HuH-7.5 (cell line): Measurements from ENCODE around the gene PAQR6.
"Not testable (repeated sequence)": the region's sequence is repeated elsewhere in the genome, so short reads cannot be mapped to it uniquely, and the experiment has no call there.

Experiments
- DNase-seq: peaks from one replicate; pipeline ENCODE4 v3.0.0; 2011; ENCODE audit warnings: low spot score

PAQR6 gene

DNA sequence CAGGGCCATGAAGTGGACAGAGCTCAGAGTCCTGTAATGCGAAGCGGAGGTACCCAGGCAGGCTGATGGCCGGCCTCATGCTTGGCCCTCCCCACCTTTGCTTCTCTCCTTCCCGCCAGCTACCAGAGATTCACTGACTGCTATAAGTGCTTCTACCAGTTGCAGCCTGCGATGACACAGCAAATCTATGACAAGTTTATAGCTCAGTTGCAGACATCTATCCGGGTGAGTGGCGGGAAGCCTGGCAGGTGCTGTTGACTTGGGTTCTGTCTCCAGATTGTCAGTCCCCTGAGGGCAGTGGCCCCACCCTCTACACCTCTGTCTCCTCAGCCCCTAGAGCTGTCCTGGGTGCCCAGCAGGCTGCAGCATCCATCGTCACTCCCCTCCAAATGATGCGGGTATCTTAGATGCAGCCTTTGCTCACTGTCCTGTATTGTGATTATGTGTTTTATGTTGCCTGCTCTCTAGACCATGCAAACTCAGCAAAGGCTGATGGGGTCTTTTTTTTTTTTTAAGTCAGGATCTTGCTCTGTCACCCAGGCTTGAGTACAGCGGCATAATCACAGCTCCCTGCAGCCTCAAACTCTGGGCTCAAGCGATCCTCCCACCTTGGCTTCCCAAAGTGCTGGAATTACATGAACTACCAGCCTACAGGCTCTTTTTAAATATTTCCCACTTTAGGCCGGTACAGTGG is 15.5 kb downstream of the PAQR6 start:
- DNase-seq, result no peak

DNA sequence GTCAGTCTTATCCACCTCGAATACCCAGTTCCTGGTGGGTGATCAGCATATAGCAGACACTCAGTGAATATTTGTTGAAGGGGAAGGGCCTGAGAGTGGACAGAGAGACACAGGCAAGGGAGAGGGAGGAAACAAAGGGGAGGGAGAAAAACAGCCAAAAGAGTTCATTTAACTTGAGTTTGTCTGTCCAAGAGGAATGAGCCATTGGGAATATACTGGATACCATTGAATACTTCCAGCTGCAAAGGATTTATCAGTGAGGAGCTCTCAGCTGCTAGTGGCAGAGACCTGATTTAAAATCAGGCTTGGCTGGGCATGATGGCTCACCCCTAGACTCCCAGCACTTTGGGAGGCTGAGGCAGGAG is 17.4 kb downstream of the PAQR6 start:
- no peak for DNase-seq

DNA sequence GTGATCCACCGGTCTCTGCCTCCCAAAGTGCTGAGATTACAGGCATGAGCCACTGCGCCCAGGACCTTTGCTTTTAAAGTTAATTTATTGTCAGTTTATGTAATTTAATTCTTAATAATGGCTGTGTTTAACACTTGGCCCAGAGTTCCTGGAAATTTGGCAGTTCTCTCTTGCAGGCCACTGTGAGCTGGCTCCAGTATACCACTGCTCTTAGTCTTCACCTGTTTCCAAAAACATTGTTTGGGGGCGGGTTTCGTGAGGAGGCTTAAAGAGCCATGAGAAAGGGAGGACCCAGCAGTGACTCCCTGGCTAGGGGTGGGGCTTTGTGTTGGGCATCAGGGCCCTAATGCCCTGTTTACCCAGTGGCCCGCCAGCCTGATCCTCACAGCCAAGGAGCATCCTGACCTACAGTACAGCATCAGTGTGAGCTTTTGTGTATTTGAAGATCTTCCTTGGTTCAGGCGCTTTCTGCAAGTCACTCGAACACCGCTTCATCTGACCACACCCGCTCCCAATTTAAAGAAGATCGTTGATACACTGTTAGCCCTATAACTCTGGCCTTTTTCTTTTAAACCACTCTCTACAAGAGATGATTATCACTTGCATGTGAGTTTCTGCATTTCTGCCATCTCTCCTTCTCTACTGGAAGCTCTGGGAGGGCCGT is 17.9 kb downstream of the PAQR6 start:
- DNase-seq, result no peak

DNA sequence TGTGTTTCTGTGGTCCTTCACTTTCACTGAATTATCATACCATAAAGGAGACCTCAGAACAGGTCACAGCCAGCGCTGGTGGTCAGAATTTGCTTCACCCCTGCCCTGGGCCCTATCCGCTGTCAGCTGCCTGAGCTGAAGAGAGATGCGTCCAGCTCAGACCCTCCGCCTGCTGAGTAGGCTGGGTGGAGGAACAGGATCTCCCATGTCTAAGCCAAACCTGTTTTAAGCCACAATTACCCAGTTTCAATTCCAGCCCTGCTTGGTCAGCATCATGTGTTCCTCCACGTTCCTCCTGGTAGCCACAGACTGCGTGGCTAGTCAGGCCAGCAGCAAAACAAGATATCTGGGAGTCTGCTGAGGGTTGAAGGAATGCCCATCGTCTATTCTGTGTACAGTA is 19.4 kb downstream of the PAQR6 start:
- DNase-seq, result no peak

DNA sequence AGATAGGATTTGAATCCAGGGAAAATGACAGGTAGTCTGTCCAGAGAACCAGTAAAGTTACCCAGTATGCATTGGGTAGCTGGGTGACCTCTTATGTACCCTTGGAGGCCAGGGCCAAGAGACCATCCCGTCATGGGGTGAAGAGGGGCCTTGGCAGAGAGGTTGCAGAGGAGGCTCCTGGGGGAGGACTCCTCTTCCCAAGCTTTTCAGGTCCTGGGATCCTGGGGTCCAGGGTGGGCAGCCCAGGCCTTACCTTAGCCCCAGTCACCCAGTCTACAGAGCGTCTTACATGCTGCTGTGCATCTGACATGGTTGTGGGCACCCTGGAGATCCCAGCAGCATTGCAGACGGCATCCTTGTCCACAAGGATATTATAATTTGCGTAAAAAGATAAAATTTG is 21.1 kb downstream of the PAQR6 start:
- no peak for DNase-seq

DNA sequence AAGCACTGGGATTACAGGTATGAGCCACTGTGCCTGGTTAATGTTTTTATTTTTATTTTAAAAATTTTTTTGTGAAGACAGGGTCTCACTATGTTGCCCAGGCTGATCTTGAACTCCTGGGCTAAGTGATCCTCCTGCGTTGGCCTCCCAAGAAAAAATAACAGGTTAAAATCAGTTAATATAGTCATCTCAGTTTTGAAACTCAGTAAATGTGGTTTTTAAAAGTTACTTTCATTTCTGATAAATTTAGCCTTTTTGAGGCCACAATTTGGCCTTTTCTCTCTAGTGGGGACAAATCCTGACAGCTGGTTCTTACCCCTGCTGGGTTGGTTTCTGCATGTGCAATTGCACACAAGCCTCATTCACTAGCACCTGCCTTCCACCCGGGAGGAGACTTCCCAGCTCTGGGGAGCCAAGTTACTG is 21.7 kb downstream of the PAQR6 start:
- no peak for DNase-seq

DNA sequence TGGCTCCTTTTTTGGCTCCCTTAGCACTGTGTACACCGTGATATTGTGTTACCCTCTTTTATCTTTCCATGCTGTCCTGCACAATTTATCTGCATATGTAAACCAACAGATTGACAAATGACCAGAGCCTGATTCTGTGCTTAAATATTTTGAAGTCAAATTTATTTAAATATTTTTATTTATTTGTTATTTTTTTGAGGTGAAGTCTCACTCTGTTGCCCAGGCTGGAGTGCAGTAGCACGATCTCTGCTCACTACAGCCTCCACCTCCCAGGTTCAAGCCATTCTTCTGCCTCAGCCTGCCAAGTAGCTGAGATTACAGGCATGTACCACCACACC is 22.2 kb downstream of the PAQR6 start:
- no peak for DNase-seq

DNA sequence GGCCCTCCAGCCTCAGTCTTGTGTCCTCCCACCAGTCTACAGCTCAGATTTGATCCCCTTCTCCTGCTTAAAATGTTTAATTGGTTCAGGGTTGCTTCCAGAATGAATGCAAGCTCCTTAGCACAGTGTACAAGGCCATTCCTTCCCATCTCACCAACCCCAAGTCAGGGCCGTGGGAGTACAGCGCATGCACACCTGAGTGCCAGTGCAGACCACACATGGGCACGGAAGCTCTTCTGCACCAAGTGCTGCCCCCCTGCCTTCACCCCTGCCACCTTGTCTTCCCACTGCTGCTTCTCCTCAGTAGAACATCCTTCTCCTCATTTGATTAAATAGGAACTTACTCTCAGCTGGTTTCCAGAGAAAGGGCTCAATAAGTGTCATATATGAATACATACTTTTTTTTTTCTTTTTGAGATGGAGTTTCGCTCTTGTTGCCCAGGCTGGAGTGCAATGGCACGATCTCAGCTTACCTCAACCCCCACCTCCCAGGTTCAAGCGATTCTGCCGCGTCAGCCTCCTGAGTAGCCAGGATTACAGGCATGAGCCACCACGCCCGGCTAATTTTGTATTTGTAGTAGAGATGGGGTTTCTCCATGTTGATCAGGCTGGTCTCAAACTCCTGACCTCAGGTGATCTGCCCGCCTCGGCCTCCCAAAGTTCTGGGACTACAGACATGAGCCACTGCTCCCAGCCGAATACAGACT is 25.7 kb downstream of the PAQR6 start:
- no peak for DNase-seq

DNA sequence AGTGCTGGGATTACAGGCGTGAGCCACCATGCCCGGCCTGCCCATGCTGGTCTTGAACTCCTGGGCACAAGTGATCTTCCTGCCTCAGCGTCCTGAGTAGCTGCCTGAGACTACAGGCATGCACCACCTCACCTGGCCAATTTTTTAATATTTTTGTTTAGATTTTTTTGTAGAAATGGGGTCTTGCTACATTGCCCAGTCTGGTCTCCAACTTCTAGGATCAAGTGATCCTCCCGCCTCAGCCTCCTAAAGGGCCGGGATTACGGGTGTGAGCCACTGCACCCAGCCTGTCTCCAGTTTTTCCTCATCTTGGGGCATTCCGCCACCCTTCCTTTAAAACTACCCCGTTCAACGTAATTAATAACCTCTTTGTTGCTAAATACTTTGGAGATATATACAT is 27.6 kb downstream of the PAQR6 start:
- no peak for DNase-seq

DNA sequence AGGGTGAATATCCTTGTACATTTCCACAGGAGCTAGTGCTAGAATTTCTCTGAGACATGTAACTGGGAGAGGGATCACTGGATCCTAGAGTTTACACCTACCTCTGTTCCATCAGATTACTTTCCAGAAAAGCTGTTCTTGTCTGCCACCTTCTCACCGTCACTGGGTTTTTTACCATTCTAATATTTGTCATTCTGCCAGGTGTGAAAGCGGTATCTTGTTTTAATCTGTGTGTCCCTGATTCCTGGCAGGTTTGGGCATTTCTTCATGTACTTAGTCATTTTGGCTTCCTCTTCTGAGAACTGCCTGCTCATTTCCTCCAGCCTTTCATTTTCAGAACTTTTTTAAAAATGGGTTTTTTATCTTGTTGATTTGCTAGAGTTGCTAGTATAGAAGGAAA is 30.0 kb downstream of the PAQR6 start:
- no peak for DNase-seq

DNA sequence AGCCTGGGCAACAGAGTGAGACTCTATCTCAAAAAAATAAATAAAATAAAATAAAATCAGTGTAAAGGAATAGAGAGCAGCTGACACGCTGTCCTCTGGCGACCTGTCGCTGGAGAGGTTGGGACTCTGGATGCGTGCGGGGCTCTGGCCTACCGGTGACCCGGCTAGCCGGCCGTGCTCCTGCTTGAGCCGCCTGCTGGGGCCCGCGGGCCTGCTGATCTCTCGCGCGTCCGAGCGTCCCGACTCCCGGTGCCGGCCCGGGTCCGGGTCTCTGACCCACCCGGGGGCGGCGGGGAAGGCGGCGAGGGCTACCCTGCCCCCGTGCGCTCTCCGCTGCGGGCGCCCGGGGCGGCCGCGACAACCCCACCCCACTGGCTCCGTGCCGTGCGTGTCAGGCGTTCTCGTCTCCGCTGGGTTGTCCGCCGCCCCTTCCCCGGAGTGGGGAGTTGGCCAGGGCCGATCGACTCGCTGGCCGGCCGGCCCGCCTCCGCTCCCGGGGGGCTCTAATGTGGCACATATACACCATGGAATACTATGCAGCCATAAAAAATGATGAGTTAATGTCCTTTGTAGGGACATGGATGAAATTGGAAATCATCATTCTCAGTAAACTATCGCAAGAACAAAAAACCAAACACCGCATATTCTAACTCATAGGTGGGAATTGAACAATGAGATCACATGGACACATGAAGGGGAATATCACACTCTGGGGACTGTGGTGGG is 31.3 kb downstream of the PAQR6 start:
- DNase-seq, result not testable (repeated sequence)

DNA sequence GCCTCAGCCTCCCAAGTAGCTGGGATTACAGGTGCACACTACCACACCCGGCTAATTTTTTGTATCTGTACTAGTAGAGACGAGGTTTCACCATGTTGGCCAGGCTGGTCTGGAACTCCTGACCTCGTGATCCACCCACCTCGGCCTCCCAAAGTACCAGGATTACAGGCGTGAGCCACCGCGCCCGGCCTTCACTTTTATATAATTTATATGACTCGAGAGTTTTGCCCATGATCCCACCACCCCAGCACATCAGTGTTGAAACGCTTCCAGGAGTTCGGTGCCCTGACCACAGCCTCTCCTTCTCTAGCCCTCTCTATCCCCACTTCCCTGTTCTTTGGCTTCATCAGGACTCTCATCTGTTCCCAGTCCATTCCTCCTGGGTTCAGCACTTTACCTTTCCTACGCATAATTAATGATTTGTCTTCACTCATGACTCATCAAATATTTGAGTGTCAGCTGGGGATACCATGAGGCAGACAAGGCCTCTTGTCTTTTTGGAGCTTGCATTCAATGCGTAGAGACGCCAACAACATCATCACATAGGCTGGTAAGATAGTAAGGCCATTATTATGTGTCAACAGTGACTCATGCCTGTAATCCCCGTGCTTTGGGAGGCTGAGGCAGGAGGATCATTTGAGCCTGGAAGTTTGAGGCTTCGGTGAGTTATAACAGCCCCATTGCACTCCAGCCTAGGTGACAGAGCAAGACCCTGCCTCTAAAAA is 33.7 kb downstream of the PAQR6 start:
- DNase-seq, result no peak

DNA sequence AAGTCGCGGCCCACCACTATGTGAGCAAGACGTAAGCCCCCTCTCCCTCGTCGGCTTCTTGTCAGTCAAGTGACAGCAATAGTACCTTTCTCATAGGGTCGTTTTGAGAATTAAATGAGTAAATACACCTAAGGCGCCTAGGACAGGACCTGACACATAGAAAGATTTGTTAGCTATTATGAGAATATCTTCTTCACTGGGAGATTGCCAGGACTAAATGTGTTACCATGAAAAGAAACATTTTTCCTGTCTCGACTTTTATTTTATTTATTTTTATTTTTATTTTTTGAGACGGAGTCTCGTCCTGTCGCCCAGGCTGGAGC is 34.3 kb downstream of the PAQR6 start:
- no peak for DNase-seq

DNA sequence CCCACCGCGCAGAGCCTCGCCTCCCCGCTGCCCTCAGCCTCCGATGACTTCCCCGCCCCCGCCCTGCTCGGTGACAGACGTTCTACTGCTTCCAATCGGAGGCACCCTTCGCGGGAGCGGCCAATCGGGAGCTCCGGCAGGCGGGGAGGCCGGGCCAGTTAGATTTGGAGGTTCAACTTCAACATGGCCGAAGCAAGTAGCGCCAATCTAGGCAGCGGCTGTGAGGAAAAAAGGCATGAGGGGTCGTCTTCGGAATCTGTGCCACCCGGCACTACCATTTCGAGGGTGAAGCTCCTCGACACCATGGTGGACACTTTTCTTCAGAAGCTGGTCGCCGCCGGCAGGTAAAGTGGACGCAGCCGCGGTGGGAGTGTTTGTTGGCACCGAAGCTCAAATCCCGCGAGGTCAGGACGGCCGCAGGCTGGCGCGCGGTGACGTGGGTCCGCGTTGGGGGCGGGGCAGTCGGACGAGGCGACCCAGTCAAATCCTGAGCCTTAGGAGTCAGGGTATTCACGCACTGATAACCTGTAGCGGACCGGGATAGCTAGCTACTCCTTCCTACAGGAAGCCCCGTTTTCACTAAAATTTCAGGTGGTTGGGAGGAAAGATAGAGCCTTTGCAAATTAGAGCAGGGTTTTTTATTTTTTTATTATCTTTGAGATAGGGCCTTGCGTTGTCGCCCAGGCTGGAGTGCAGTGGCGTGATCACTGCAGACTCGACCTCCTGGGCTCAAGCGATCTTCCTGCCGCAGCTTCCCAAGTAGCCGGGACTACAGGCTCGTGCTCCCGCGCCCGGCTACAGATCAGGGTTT is 34.8 kb downstream of the PAQR6 start, which contains the start of gene PMF1:
Gene PMF1, plus strand, starts transcription at position 175 of the 811 bp plus-strand sequence. Its CDS starts 9 bp downstream, at position 184.
- peak; percentile 99 for DNase-seq

DNA sequence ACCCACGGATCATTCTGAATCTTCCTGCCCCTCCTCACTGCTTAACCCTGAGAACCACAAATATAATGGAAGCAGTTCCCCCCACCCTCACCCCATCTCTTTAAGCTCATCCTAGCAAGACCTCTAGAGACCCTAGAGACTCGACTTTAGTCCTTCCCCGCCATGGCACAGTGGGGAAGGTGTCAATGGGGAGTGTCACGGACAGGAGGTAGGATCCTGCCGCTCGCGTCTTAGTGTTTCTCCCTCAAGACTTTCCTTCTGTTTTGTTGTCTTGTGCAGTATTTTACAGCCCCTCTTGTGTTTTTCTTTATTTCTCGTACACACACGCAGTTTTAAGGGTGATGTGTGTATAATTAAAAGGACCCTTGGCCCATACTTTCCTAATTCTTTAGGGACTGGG is 35.7 kb downstream of the PAQR6 start:
- no peak for DNase-seq

DNA sequence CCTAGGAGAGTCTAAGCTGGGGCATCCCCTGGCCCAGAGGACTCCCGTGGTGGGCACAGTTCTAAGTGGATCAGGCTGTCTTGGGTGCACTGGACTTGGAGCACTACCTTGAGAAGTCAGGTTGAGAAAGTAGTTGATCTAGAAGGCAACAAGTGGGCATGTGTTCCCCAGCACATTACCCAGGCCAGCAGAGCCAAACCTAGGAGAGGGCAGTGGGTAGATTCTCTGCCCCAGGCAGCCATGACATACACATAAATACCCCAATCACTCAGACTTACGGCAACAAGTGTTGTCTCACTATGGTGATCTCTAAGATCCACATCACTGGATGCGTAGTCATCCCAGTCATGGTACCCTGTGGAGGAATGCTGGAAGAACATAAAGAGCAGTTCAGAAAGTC is 36.6 kb downstream of the PAQR6 start:
- DNase-seq, result no peak

DNA sequence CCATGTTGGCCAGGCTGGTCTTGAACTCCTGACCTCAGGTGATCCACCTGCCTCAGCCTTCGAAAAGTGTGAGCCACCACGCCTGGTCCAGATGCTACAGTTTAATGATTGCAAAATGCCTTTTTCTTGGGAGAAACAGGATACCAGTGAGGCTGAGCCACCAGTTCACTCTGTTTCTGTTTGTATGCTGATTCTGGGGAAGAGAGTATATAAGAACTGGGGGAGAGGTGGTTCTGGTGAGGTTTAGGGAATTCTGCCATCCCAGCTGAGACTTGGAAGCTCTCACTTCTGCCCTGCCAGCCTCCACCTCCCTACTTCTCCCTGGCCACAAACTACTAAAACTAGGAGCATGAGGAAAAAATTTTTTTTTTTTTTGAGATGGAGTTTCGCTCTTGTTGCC is 43.2 kb downstream of the PAQR6 start:
- DNase-seq, result no peak

DNA sequence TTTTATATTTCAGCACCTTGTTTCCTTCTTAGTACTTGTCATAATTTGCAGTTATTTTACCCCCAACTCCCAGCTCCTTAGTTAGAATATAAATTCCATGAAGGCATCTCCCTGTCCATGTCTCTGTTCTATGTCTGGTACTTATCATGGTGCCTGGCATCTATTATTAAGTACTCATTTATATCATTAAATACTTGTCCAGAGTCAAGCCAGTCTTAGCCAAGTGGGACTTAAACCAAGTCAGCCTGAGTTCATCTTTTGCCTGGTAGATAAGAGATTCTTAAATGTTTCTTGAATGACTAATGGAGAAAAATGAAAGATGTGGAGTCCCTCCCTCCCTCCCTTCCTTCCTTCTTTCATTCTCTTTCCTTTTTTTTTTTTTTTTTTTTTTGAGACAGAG is 44.5 kb downstream of the PAQR6 start:
- DNase-seq, result no peak

DNA sequence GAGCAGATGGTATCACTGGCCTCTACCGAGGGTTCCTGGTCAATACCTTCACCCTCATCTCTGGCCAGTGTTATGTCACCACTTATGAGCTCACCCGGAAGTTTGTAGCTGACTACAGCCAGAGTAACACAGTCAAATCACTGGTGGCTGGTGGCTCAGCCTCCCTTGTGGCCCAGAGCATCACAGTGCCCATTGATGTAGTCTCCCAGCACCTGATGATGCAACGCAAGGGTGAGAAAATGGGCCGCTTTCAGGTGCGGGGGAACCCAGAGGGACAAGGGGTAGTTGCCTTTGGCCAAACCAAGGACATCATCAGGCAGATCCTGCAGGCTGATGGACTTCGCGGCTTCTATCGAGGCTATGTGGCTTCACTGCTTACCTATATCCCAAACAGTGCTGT is 47.8 kb downstream of the PAQR6 start:
- DNase-seq, result no peak

DNA sequence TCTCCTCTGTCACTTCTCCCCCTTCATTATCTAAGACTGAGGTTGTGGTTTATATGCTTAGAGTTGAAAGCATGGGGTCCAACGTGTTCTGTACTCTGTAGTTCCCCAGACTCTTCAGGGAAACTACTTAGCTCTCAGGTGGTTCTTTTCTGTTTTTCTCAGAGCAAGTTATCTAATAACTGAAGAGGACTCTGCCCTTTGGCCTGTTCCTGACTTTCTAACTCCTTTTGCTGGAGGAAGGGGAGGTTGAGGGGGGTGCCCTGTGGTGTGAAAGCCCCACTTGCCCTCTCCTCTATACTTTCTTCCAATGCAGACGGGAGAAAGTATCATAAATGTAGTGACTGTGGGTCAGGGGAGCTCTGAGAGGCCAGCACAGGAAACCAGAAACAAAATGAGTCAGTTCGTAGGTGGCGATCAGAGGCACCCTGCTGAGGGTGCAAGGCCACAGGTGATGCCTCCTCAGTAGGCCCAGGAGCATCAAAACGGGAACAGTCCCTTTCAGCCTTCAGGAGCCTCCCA is 49.0 kb downstream of the PAQR6 start:
- DNase-seq, result no peak

DNA sequence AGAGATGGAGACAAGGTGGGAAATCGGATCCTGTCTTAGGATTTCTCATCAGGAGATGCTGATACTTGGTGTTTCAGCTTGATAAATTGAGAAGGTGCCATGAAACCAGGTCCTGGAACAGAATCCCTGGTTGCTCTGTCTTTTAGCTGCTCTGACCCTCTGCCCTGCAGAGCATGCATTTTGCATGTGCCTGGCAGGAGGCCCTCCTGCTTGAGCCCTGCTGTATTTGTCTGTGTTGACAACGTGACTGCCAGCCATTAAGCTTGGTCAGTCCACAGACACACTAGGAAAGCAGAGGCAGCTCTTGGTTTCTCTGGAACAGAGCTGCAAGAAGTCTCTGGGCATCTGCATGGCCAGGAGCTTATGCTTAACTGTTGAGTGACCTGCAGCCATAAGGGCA is 51.4 kb downstream of the PAQR6 start:
- no peak for DNase-seq
